ENCODE measurements around the gene POLR2B.

DNA sequence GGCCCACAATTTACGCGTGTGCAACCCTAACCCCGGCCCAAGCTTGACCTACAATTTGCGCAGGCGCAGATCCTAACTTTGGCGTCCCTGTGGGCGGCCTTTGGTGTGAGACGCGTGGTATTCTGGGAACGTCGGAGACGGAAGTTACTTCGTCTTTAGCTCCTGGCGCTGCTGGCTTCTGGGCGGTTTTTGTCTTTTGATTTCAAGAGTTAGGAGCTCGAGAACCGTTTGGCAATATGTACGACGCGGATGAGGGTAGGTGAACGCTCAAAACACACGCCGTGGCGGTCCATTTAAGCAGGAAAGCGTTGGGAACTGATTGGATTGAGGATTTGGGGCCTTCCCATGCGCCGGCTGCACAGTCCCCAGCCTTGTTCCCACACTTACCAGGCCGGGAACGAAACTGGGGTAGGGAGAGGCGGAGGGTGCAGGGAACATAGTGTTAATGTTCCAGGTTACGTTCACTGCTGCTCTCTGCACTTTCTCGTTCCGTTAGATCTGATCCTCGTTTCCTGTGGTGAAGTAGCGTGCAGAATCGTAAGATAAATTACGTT, at the start of gene POLR2B:
- TF ChIP-seq, protein P1, sequence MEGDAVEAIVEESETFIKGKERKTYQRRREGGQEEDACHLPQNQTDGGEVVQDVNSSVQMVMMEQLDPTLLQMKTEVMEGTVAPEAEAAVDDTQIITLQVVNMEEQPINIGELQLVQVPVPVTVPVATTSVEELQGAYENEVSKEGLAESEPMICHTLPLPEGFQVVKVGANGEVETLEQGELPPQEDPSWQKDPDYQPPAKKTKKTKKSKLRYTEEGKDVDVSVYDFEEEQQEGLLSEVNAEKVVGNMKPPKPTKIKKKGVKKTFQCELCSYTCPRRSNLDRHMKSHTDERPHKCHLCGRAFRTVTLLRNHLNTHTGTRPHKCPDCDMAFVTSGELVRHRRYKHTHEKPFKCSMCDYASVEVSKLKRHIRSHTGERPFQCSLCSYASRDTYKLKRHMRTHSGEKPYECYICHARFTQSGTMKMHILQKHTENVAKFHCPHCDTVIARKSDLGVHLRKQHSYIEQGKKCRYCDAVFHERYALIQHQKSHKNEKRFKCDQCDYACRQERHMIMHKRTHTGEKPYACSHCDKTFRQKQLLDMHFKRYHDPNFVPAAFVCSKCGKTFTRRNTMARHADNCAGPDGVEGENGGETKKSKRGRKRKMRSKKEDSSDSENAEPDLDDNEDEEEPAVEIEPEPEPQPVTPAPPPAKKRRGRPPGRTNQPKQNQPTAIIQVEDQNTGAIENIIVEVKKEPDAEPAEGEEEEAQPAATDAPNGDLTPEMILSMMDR (IDR thresholded peaks at IDR 0.05; ENCODE audit: poor library complexity) = no peak
- TF ChIP-seq EZH2phosphoT487 (IDR thresholded peaks at IDR 0.05; ENCODE audit: low read depth, severe bottlenecking, unreplicated experiment) = no peak
